ENCODE results near the gene SLC18A3.

The SLC18A3 gene

DNA sequence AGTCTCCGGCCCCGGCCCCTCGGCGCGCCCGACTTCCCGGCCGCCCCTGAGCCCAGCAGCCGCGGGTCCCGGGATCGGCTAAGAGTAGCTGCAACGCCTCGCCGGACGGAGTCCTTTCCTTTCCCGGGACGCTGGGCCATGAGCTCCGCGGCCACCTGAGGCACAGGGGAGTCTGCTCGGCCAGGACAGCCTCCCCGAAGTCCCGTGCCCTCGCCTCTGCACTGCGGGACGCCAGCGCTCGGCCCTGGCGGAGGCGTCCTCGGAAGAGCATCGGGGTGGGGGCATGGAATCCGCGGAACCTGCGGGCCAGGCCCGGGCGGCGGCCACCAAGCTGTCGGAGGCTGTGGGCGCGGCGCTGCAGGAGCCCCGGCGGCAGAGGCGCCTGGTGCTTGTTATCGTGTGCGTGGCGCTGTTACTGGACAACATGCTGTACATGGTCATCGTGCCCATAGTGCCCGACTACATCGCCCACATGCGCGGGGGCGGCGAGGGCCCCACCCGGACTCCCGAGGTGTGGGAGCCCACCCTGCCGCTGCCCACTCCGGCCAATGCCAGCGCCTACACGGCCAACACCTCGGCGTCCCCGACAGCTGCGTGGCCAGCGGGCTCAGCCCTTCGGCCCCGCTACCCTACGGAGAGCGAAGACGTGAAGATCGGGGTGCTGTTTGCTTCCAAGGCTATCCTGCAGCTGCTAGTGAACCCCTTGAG lies 502 bp downstream of the SLC18A3 start:
- FAIRE-seq (no peak), DNase-seq (ENCODE audit: insufficient read length, low spot score) (no peak)

DNA sequence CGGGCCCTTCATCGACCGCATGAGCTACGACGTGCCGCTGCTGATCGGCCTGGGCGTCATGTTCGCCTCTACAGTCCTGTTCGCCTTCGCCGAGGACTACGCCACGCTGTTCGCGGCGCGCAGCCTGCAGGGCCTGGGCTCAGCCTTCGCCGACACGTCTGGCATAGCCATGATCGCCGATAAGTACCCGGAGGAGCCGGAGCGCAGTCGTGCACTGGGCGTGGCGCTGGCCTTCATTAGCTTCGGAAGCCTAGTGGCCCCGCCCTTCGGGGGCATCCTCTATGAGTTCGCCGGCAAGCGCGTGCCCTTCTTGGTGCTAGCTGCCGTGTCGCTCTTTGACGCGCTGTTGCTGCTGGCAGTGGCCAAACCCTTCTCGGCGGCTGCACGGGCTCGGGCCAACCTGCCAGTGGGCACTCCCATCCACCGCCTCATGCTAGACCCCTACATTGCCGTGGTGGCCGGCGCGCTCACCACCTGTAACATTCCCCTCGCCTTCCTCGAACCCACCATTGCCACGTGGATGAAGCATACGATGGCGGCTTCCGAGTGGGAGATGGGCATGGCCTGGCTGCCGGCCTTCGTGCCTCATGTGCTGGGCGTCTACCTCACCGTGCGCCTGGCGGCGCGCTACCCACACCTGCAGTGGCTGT lies 1.2 kb downstream of the SLC18A3 start:
- FAIRE-seq, result no peak
- DNase-seq (ENCODE audit: insufficient read length, low spot score), result no peak

DNA sequence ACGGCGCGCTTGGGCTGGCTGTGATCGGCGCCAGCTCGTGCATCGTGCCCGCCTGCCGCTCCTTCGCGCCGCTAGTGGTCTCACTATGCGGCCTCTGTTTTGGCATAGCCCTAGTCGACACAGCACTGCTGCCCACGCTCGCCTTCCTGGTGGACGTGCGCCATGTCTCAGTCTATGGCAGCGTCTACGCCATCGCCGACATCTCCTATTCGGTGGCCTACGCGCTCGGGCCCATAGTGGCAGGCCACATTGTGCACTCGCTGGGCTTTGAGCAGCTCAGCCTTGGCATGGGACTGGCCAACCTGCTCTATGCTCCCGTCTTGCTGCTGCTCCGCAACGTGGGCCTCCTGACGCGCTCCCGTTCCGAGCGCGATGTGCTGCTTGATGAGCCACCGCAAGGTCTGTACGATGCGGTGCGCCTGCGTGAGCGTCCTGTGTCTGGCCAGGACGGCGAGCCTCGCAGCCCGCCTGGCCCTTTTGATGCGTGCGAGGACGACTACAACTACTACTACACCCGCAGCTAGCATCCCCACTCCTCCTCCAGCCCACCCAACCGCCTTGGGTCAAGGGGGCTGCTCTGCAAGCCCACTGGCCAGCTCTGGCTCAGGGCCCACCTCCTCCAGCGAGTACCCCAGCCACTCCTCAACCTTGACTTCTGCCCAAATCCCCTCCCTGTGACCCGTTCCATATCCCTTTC lies 1.9 kb downstream of the SLC18A3 start:
- FAIRE-seq (no peak), DNase-seq (ENCODE audit: insufficient read length, low spot score) (no peak)

DNA sequence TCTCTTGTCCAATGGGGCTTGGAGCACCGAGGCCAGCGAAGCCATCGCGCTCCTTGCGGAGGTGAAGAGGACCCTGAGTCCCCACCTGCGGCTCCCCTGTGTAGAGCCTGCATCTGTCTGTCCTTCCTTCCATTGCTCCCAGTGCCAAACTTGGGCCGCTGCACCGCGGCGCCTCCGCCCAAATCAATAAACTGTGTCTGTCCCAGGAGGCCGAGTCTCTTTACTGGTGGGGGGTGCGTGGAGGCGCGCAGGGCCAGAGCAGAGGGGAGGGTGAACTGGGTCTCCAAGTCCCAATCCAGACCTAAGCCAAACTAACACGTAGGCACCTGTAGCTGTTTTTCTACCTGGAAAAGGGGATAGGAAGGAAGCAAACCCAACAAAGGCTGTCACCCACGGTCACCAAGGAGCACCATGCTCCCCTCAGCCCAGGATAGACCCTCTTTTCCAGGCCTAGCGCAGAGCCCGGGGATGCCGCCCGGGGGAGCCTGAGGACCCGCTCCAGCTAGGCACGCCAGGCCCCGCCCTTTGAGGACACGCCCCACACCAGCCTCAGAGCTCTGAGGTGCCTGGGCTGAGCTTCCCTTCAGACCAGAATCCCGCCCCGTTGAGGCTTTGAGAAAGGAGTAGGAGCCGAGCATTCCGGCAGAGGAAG lies 2.5 kb downstream of the SLC18A3 start:
- no peak for FAIRE-seq

DNA sequence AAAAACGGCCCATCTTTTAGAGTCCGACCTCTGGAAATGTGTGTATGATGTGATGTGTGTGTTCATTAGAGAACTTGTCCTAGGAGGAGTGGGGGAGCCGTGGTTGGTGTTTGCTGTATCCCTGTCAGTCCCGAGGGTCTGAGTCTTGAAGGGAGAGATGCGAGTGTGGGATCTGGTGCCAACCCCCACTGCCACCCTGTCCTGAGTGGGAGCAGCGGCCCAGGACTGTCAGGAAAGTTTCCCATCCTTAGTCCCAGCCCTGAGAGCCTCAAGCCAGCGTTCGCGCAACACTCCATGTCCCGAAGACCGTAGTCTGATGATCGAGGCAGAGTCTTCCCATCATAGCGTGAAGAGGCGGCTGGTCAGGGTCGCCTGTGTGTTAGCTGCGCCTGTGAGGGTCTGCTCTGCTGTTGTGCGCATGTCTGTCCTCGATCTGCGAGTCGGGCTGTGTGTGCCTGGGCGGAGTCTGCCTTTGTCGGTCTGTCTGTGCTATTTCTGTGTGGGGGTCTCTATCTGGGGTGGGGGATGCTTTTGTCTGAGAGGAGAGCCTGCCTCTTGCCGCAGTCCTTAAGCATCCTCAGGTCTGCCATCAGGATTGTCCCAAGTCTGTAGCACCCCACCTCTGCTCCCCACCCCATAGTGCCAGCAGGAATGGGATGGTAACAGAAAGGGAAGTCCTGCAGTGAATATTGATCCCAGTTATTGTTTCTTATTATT lies 3.2 kb downstream of the SLC18A3 start:
- FAIRE-seq (no peak), DNase-seq (ENCODE audit: insufficient read length, low spot score) (no peak)

More for the DNA sequence above, 2.5 kb downstream of the SLC18A3 start:
- no peak for DNase-seq (ENCODE audit: insufficient read length, low spot score)

DNA sequence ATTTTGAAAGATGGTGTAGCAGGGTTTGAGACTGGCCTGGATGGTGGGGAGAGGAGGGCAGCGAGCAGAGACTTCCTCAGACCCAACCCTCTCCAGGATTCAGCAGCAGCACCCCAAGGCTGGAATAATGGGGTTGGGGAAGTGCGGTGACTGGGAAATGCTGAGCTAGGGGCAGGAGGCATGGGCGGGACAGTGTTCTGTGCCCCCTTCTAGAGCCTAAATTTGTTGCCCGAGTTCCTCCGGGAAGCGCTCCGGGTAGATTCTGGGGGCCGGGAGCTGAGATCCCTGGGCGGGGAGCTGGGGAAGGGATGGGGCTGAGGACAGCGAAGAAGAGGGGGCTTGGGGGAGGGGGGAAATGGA lies 3.8 kb downstream of the SLC18A3 start, which contains the start of gene CHAT:
Gene CHAT, plus strand, starts transcription at position 156 of the 360 bp plus-strand sequence. Its CDS starts 153 bp downstream, at position 309.
- no peak for FAIRE-seq
- no peak for DNase-seq (ENCODE audit: insufficient read length, low spot score)

DNA sequence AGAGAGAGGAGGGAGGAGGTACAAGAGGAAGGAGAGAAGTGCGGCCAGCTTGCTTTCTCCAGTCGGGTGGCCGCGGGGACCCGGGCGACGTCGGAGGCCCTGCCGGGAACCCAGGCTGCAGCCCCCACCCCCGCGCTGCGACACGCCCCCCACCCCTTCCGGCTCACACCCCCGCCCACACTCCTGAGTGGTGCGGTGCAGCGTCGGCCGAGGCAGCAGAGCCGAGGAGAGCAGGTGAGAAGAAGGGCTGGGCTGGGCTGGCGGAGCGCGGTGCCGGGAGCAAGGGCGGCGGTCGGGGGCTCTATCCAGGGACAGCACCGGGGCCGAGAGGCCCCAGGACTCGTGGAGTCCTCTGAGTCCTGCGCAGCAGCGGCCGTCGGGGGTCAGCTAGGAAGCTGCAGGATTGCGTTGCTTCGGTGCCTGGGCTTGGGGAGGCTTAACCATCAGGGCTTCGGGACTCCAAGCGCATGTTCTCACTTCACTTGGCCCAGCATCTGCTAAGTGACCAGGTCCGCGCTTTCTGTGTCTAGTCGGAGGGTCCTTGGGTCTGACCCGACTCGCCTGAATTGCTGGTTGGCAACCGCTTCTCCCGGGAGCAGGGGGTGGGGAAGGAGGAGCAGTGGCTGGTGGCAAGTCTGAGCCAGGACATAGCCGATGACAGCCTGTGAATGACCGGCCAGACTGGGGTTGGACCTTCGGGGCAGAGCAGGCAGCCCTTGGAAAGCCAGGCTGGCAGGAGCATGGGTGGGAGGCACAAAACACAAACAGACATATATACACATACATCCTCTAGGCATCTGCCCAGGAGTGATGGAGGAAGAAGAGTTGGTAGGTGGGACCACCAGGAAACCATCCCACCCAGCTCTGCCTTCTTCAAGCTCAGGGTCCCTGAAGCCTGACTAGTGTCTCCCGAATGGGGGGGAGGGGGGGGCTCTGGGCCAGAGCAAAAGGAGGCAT lies 4.4 kb downstream of the SLC18A3 start:
- no peak for FAIRE-seq

DNA sequence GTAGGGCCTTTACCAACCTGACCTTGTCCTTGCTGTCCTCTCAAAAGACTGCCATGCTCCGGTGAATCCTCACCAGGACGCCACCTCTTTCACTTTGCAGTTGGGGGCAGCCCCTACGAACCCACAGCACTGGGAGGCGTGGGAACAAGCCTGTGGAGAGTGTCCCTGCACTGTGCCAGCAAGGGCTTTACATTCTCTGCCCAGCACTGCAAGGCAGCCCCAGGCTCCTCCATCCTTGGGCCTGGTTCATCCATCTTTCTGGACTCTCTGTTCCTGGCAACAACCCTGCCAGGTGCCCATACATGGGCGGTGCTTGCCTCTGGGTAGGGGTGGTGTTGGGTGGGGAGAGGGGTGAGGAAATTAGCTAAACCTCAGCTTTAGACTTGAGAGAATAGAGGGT lies 5.1 kb downstream of the SLC18A3 start:
- FAIRE-seq (no peak), DNase-seq (ENCODE audit: insufficient read length, low spot score) (no peak)

More for the DNA sequence above, 4.4 kb downstream of the SLC18A3 start:
- DNase-seq (ENCODE audit: insufficient read length, low spot score), result no peak

DNA sequence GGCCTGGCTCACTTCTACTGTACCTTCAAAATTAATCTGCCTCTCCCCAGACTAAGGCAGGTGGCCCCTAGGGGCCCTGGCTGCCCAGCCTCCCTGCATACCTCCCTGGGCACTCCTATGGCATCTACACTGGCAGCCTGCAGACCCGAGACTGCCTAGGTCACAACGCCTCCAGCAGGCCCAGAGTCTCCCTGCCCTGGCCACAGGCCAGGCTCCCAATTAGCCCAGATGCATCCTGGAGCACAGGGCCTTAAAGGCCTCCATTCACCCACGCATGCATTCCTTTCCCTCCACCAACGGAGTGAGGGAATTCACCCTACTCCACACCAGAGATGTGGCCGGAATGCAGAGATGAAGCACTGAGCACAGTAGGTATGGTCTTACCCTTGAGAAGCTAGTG lies 5.6 kb downstream of the SLC18A3 start:
- FAIRE-seq (no peak), DNase-seq (ENCODE audit: insufficient read length, low spot score) (no peak)

DNA sequence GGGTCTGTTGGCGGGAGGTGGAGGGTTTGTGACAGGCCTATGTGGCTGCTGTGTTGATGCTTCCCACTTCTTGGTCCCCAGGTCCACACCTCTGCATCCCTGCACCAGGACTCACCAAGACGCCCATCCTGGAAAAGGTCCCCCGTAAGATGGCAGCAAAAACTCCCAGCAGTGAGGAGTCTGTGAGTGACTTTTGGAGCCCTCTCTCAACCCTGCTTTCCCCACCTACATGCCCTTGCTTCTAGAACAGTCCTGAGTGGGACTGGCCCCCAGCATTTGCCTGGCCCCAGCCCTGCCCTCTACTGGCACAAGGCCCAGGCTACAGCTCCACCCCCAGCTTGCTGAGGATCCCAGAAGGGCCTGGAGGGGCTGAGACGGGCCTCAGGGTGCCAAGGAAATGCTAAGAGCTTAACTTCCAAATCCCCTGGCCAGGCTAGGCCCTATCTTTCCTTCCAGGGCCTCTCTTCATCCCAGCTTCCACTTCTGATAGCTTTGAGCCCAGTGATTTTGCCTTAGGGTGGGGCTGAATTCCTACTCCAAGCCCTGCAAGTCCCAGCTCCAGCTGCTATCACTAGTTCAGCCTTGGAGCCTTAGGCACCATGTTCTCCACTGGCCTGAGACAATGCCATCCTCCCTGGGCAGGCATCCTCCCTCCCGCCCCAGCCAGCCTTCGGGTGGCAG lies 6.5 kb downstream of the SLC18A3 start:
- DNase-seq (ENCODE audit: insufficient read length, low spot score) (no peak), FAIRE-seq (no peak)

DNA sequence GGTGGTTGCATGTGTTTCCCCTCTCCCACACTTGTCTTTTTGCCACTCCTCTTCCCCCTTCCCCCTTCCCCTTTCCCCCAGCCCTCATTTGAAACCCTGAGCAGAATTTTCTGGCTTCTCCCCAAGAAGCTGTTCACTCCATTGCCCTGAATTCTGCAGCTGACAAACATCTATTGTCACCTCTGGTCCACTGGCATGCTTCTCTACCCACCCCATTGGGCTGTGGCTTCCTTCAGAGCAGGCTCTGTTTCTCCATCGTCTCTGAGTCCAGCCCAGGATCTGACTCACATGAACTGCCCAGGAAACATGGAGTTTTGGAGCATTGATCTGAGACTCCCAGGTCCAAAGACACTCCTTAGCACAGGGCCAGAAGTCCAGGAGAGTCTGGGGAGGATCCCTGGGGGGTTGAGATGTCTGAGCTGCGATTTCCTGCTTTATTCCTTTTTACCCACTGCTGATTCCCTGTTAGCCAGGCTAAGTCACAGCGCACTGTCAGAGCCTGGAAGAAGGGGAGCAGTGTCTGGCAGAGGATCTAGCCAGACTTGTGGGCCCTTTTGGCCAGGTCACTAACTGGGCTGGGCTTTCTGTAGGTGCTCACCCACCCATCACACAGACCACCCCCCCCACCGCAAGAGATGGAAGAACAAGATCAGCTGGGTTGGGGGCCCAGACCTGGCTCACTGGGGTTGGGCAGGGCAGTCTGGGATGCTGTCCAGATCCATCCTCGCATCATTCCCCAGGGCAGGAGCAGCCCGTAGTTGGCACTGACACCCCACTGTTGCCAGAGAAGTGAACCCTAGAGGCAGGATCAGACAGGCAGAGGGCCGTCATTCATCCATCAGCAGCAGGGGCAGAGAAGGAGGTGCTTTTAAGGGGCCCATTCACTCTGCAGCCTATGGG lies 7.3 kb downstream of the SLC18A3 start:
- no peak for FAIRE-seq
- no peak for DNase-seq (ENCODE audit: insufficient read length, low spot score)

DNA sequence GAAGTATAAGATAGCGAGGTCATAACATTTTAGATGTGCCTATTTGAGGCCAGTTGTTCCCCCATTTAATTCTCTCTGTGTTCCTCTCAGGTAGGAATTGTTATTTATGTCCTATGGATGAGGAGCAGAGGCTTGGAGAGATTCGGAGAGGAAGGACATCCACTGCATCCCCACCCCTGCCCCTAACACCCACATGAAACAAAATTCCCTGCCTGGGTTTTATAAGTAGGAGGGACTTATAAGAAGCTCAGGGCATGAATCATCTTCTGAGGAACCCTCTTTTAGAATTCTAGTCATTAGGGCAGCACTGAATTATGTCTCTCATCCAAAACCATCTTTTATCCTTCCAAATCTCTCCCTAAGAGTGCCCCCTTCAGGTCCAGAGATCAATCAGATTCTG lies 8.7 kb downstream of the SLC18A3 start:
- no peak for FAIRE-seq

DNA sequence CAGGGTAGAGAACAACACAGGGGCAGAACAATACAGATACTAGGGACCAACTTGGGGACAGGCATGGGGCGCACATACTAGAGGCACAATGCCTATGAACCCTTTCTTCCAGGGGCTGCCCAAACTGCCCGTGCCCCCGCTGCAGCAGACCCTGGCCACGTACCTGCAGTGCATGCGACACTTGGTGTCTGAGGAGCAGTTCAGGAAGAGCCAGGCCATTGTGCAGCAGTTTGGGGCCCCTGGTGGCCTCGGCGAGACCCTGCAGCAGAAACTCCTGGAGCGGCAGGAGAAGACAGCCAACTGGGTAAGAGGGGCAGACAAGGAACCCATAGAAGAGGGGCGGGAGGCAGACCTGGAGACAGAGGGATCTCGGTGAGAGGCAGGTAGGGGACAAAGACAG lies 9.5 kb downstream of the SLC18A3 start:
- FAIRE-seq (no peak), DNase-seq (ENCODE audit: insufficient read length, low spot score) (no peak)

More for the DNA sequence above, 8.7 kb downstream of the SLC18A3 start:
- DNase-seq (ENCODE audit: insufficient read length, low spot score), result no peak

DNA sequence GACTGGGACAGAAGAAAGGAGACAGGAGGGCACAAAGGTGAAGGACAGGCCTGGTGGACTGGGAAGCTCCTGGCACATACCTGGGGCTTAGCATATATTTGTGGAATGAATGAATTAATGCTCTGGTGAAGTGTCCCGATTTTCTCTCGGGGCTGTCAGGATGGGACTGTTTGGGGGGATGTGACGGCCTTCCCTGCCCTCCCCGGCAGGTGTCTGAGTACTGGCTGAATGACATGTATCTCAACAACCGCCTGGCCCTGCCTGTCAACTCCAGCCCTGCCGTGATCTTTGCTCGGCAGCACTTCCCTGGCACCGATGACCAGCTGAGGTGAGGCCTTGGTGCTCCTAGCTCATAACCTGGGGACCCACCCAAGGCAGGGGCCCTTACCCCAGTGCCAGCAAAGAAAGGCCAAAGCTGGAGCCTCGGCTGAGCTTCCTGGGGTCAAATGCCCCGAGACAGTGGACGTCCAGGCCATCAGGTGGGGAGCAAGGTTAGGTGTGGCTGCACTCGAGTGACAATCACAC lies 10.2 kb downstream of the SLC18A3 start:
- FAIRE-seq, result no peak

DNA sequence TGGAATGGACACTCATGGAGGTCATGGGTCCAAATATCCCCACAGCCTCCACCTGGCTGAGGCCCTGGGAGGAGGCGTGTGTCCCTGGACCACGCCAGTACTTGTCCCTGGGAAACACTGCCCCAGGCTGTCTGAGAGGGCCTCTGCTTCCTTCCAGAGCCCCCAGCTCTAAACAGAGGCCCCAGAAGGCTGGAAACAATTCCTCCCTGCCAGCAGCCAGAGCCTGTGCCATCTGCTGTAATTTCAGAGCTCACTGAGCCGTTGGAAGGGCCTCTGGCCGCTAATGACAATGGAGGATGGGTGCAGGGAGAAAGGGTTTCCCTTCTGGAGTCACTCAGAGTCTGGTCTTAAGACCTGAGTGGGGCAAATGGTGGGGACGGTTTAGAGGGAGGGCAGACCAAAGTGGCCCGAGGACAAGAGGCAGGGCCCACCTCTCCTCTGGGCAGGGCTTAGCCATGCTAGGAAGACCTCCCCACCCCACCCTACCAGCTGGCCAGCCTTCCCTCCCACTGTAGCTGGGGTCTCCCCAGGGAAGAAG lies 10.8 kb downstream of the SLC18A3 start:
- FAIRE-seq (no peak), DNase-seq (ENCODE audit: insufficient read length, low spot score) (no peak)

More for the DNA sequence above, 10.2 kb downstream of the SLC18A3 start:
- DNase-seq (ENCODE audit: insufficient read length, low spot score), result no peak

DNA sequence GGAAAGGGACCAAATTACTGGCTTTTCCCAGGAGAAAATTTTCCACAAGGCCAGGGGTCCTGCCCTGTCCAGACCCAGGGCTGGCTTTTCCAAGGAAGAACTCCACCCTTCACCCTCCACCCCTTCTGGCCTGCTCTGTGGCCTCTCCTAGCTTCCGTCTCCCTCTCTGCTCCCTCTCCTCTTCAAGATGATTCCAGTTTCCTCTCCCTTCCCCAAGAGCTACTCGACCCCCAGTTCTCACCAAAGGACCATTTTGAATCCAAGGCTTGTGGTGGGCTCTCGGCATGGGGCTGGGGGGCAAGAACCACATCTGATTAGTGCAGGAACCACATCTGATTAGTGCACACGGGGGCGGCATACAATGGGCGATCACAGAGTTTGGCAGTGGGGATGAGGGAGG lies 11.5 kb downstream of the SLC18A3 start:
- DNase-seq (ENCODE audit: insufficient read length, low spot score) (no peak), FAIRE-seq (no peak)

Data from GM19239 (cell line).